ENCODE data around the gene PLA2G6. TPM values are rescaled to one million over a fixed set of nuclear protein-coding genes. Genes with fewer than 3 reads are reported as not detected.
A peak's percentile ranks its signal among the peaks of the same experiment; 100 is the strongest.

The PLA2G6 gene
- total and polyA plus RNA-seq, 2 of the 13 experiments (the other 11 are each of a cell fraction or from before 2014, with no cell fraction given) = 4.8 to 11.5 TPM

GRCh38 chr22:38110008-38110862 lies 71.4 kb downstream of the PLA2G6 start, which contains the start of gene BAIAP2L2 (continued):
- TF ChIP-seq HBP1 (CRISPR knock-in tag; IDR thresholded peaks at IDR 0.05; ENCODE audit: low read depth) (no peak), SKI (IDR thresholded peaks at IDR 0.05; ENCODE audit: partially characterized antibody) (no peak), ZFP1 (CRISPR knock-in tag; IDR thresholded peaks at IDR 0.05) (0 out of 2 replicates have a peak, but pooled peaks have one; percentile 54), STAT6 (CRISPR knock-in tag; IDR thresholded peaks at IDR 0.05; ENCODE audit: borderline replicate concordance) (no peak), PCBP2 (optimal IDR thresholded peaks at IDR 0.05; ENCODE audit: low read depth, low read length, poor library complexity, severe bottlenecking) (no peak), ZNF746 (CRISPR knock-in tag; IDR thresholded peaks at IDR 0.05) (no peak), ZNF33B (CRISPR knock-in tag; IDR thresholded peaks at IDR 0.05) (no peak), MLXIP (CRISPR knock-in tag; IDR thresholded peaks at IDR 0.05; ENCODE audit: borderline replicate concordance) (no peak), REST (IDR thresholded peaks at IDR 0.05; ENCODE audit: borderline replicate concordance in 1 of 2, low read depth in 1 of 2, low read length in 2 of 2) (no peak), HDAC2 (CRISPR knock-in tag; IDR thresholded peaks at IDR 0.05) (peak; percentile 53; the same call in 1 of the 2 replicates), JUN (CRISPR knock-in tag; IDR thresholded peaks at IDR 0.05) (no peak), ZNF790 (CRISPR knock-in tag; IDR thresholded peaks at IDR 0.05; ENCODE audit: borderline replicate concordance) (no peak), ZNF292 (CRISPR knock-in tag; IDR thresholded peaks at IDR 0.05; ENCODE audit: borderline replicate concordance, low read depth) (no peak), SNAPC2 (CRISPR knock-in tag; IDR thresholded peaks at IDR 0.05) (no peak), KDM5A (IDR thresholded peaks at IDR 0.05; ENCODE audit: borderline replicate concordance, low read length) (no peak; the same call in 1 of the 2 replicates), ZNF598 (CRISPR knock-in tag; IDR thresholded peaks at IDR 0.05; ENCODE audit: borderline replicate concordance) (no peak)
